Glutamatergic neuron (in vitro differentiated cells): ENCODE measurements around the gene RAPGEF6. TPM values are rescaled to one million over a fixed set of nuclear protein-coding genes. Genes with fewer than 3 reads are reported as not detected.
"Not testable (repeated sequence)": the region's sequence is repeated elsewhere in the genome, so short reads cannot be mapped to it uniquely, and the experiment has no call there.

ENCODE experiments used
- DNase-seq: peaks from one replicate; pipeline ENCODE4 v3.0.0; 2022
- H3K27ac Mint-ChIP-seq: one replicate; pipeline ENCODE4 v1.8.0; 2020; ENCODE audit warnings: mild to moderate bottlenecking, mixed read lengths, inconsistent platforms; ENCODE audit not compliant: unreplicated experiment
- H3K27me3 Mint-ChIP-seq: one replicate; pipeline ENCODE4 v1.8.0; 2020; ENCODE audit warnings: mild to moderate bottlenecking, moderate library complexity, mixed read lengths, inconsistent platforms; ENCODE audit not compliant: unreplicated experiment
- H3K36me3 Mint-ChIP-seq: one replicate; pipeline ENCODE4 v1.8.0; 2020; ENCODE audit warnings: mild to moderate bottlenecking, mixed read lengths, inconsistent platforms; ENCODE audit not compliant: unreplicated experiment
- H3K4me1 Mint-ChIP-seq: one replicate; pipeline ENCODE4 v1.8.0; 2020; ENCODE audit warnings: mild to moderate bottlenecking, low read depth, mixed read lengths, inconsistent platforms; ENCODE audit not compliant: unreplicated experiment
- H3K4me3 Mint-ChIP-seq: one replicate; pipeline ENCODE4 v1.8.0; 2020; ENCODE audit warnings: mild to moderate bottlenecking, mixed read lengths, inconsistent platforms; ENCODE audit not compliant: unreplicated experiment
- H3K9me3 Mint-ChIP-seq: one replicate; pipeline ENCODE4 v1.8.0; 2020; ENCODE audit warnings: mild to moderate bottlenecking, moderate library complexity, mixed read lengths, inconsistent platforms; ENCODE audit not compliant: unreplicated experiment
- CTCF ChIP-seq: fragments of 200-600 bp; sonication (generic); IDR thresholded peaks from one replicate; pipeline ENCODE4 v1.5.0; 2021; ENCODE audit not compliant: partially characterized antibody, unreplicated experiment
- total RNA-seq: library from RNA; stranded (reverse); fragmentation: NEBNext Ultra II Directional; extraction: Animal tissue kit (Norgen Biotek cat#: 25700); gene quantifications from one replicate; pipeline ENCODE4 v1.2.1, GENCODE V29; 2021; ENCODE audit not compliant: unreplicated experiment

RAPGEF6 gene
- total RNA-seq, 1 donor from 2014 or later, result 278 TPM

GRCh38 chr5:131607418-131607817 lies 27.6 kb downstream of the RAPGEF6 start:
- H3K4me1 Mint-ChIP-seq, result peaks cover 11% of the 10 kb centered on the region
- H3K36me3 Mint-ChIP-seq, result no peaks in the 10 kb centered on the region
- DNase-seq, result no peak
- H3K9me3 Mint-ChIP-seq, result peaks cover 1% of the 10 kb centered on the region
- no peak for TF ChIP-seq CTCF
- no peak overlapping the region for H3K4me3 Mint-ChIP-seq
- H3K27ac Mint-ChIP-seq, result no peak overlapping the region
- H3K27me3 Mint-ChIP-seq, result no peaks in the 10 kb centered on the region

DNA sequence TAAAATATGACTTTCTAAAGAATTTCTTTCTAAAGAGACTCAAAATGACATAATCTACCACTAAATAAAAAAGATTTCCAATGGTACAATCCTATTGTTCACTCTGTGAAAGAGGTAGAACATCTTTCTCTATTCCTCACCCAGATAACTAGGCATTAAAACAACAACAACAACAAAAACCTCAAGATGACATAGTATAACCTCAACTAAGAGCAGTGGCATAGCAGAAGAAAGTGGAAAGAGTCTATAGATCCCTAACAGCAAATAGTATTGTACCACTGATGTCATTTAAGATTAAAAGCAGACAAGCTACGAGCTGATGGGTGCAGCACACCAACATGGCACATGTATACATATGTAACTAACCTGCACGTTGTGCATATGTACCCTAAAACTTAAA lies 29.9 kb downstream of the RAPGEF6 start:
- no peak for DNase-seq
- Mint-ChIP-seq H3K27ac (no peak overlapping the region), H3K9me3 (peaks cover 1% of the 10 kb centered on the region), H3K36me3 (no peaks in the 10 kb centered on the region), H3K4me3 (no peak overlapping the region), H3K27me3 (no peaks in the 10 kb centered on the region), H3K4me1 (peaks cover 7% of the 10 kb centered on the region)
- no peak for TF ChIP-seq CTCF

- no peak overlapping the region for H3K27ac Mint-ChIP-seq
- no peak for DNase-seq
- no peaks in the 10 kb centered on the region for H3K4me1 Mint-ChIP-seq
- no peak overlapping the region for H3K4me3 Mint-ChIP-seq
- no peak for TF ChIP-seq CTCF
- H3K27me3 Mint-ChIP-seq, result peaks cover 1% of the 10 kb centered on the region
- no peaks in the 10 kb centered on the region for H3K9me3 Mint-ChIP-seq
- H3K36me3 Mint-ChIP-seq, result peaks cover 23% of the 10 kb centered on the region
These were observed 39.7 kb downstream of the RAPGEF6 start for GRCh38 chr5:131595088-131596033.

DNA sequence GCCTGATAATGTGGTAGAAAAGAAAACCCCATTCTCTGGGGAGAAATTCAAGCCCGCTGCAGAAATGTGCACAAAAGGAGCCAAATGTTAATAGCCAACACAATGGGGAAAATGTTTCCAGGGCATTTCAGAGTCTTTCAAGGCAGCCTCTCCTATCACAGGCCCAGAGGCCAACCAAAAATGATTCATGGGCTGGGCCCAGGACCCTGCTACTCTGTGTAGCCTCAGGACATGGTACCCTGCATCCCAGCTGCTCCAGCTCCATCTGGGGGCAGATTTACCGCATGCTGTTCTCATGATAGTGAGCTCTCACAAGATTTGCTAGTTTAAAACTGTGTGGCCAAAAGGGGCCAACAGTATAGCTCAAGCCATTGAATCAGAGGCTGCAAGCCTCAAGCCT lies 41.1 kb downstream of the RAPGEF6 start:
- no peak overlapping the region for H3K4me3 Mint-ChIP-seq

GRCh38 chr5:131593436-131593835 lies 41.6 kb downstream of the RAPGEF6 start:
- not testable (repeated sequence) for DNase-seq, H3K4me1 Mint-ChIP-seq, H3K4me3 Mint-ChIP-seq, H3K27me3 Mint-ChIP-seq, H3K9me3 Mint-ChIP-seq, H3K27ac Mint-ChIP-seq
- H3K36me3 Mint-ChIP-seq, result peaks cover 23% of the 10 kb centered on the region

More for the DNA sequence above, 41.1 kb downstream of the RAPGEF6 start:
- no peak for DNase-seq
- TF ChIP-seq CTCF, result no peak
- Mint-ChIP-seq H3K36me3 (peaks cover 23% of the 10 kb centered on the region), H3K9me3 (no peaks in the 10 kb centered on the region), H3K27ac (no peak overlapping the region), H3K4me1 (no peaks in the 10 kb centered on the region), H3K27me3 (peaks cover 1% of the 10 kb centered on the region)
